ENCODE measurements around the gene NDST1. TPM values are rescaled to one million over a fixed set of nuclear protein-coding genes. Genes with fewer than 3 reads are reported as not detected.

NDST1 gene
- polyA plus RNA-seq, 1 donor, result 45.4 TPM

- Histone ChIP-seq H3K4me1 (ENCODE audit: control insufficient read depth, insufficient read depth, low read length) (peaks cover 18% of the 10 kb centered on the region), H3K27ac (ENCODE audit: low read length) (no peak overlapping the region), H3K9me3 (ENCODE audit: control insufficient read depth, low read depth, low read length) (peaks cover 10% of the 10 kb centered on the region), H3K27me3 (ENCODE audit: control insufficient read depth, insufficient read depth, low read length) (no peaks in the 10 kb centered on the region), H3K4me3 (ENCODE audit: low read length) (no peak overlapping the region), H3K36me3 (ENCODE audit: control insufficient read depth, insufficient read depth, low read length) (no peaks in the 10 kb centered on the region)
- WGBS (ENCODE audit: insufficient coverage, low lambda C conversion rate), result no CpG with 5 or more reads among the region's 1 CpG
- DNase-seq, result no peak
Measured at GRCh38 chr5:150565868-150566267, 57.9 kb downstream of the NDST1 start.

GRCh38 chr5:150567031-150567717 is 59.2 kb downstream of the NDST1 start:
- H3K9me3 ChIP-seq (ENCODE audit: control insufficient read depth, low read depth, low read length), result peaks cover 10% of the 10 kb centered on the region
- peak; percentile 68 to 83 for DNase-seq
- no peaks in the 10 kb centered on the region for H3K27me3 ChIP-seq (ENCODE audit: control insufficient read depth, insufficient read depth, low read length)
- peaks cover 14% of the 10 kb centered on the region for H3K4me1 ChIP-seq (ENCODE audit: control insufficient read depth, insufficient read depth, low read length)
- peak overlapping the region; percentile 54 for H3K27ac ChIP-seq (ENCODE audit: low read length)
- H3K36me3 ChIP-seq (ENCODE audit: control insufficient read depth, insufficient read depth, low read length), result no peaks in the 10 kb centered on the region
- no peak overlapping the region for H3K4me3 ChIP-seq (ENCODE audit: low read length)
- WGBS (ENCODE audit: insufficient coverage, low lambda C conversion rate), result 33% methylated on average over 1 of the region's 3 CpGs

GRCh38 chr5:150568663-150569062 is 60.7 kb downstream of the NDST1 start:
- Histone ChIP-seq H3K4me3 (ENCODE audit: low read length) (no peak overlapping the region), H3K9me3 (ENCODE audit: control insufficient read depth, low read depth, low read length) (no peaks in the 10 kb centered on the region), H3K27ac (ENCODE audit: low read length) (no peak overlapping the region), H3K4me1 (ENCODE audit: control insufficient read depth, insufficient read depth, low read length) (peaks cover 13% of the 10 kb centered on the region), H3K36me3 (ENCODE audit: control insufficient read depth, insufficient read depth, low read length) (no peaks in the 10 kb centered on the region), H3K27me3 (ENCODE audit: control insufficient read depth, insufficient read depth, low read length) (no peaks in the 10 kb centered on the region)
- peak in 1 of 2 donors; percentile 29 for DNase-seq

- H3K36me3 ChIP-seq (ENCODE audit: control insufficient read depth, insufficient read depth, low read length), result no peaks in the 10 kb centered on the region
- no peak overlapping the region for H3K4me3 ChIP-seq (ENCODE audit: low read length)
- peaks cover 15% of the 10 kb centered on the region for H3K4me1 ChIP-seq (ENCODE audit: control insufficient read depth, insufficient read depth, low read length)
- no peak for DNase-seq
- no CpG with 5 or more reads among the region's 7 CpGs for WGBS (ENCODE audit: insufficient coverage, low lambda C conversion rate)
- H3K9me3 ChIP-seq (ENCODE audit: control insufficient read depth, low read depth, low read length), result no peaks in the 10 kb centered on the region
- H3K27ac ChIP-seq (ENCODE audit: low read length), result no peak overlapping the region
- no peaks in the 10 kb centered on the region for H3K27me3 ChIP-seq (ENCODE audit: control insufficient read depth, insufficient read depth, low read length)
Measured at GRCh38 chr5:150570333-150570732, 62.4 kb downstream of the NDST1 start.

GRCh38 chr5:150571836-150572235 is 63.9 kb downstream of the NDST1 start:
- Histone ChIP-seq H3K27me3 (ENCODE audit: control insufficient read depth, insufficient read depth, low read length) (no peaks in the 10 kb centered on the region), H3K27ac (ENCODE audit: low read length) (no peak overlapping the region), H3K4me3 (ENCODE audit: low read length) (no peak overlapping the region), H3K4me1 (ENCODE audit: control insufficient read depth, insufficient read depth, low read length) (peaks cover 26% of the 10 kb centered on the region), H3K36me3 (ENCODE audit: control insufficient read depth, insufficient read depth, low read length) (no peaks in the 10 kb centered on the region), H3K9me3 (ENCODE audit: control insufficient read depth, low read depth, low read length) (no peaks in the 10 kb centered on the region)
- DNase-seq, result no peak

GRCh38 chr5:150573216-150573615 is 65.3 kb downstream of the NDST1 start:
- Histone ChIP-seq H3K36me3 (ENCODE audit: control insufficient read depth, insufficient read depth, low read length) (no peaks in the 10 kb centered on the region), H3K4me3 (ENCODE audit: low read length) (no peak overlapping the region), H3K27me3 (ENCODE audit: control insufficient read depth, insufficient read depth, low read length) (no peaks in the 10 kb centered on the region), H3K9me3 (ENCODE audit: control insufficient read depth, low read depth, low read length) (no peaks in the 10 kb centered on the region), H3K4me1 (ENCODE audit: control insufficient read depth, insufficient read depth, low read length) (peaks cover 20% of the 10 kb centered on the region), H3K27ac (ENCODE audit: low read length) (no peak overlapping the region)
- DNase-seq, result no peak
- 78% methylated on average over 2 of the region's 5 CpGs for WGBS (ENCODE audit: insufficient coverage, low lambda C conversion rate)

- no peak overlapping the region for H3K4me3 ChIP-seq (ENCODE audit: low read length)
- DNase-seq, result no peak
- H3K27ac ChIP-seq (ENCODE audit: low read length), result no peak overlapping the region
- no peaks in the 10 kb centered on the region for H3K27me3 ChIP-seq (ENCODE audit: control insufficient read depth, insufficient read depth, low read length)
- H3K9me3 ChIP-seq (ENCODE audit: control insufficient read depth, low read depth, low read length), result no peaks in the 10 kb centered on the region
- peaks cover 16% of the 10 kb centered on the region for H3K4me1 ChIP-seq (ENCODE audit: control insufficient read depth, insufficient read depth, low read length)
- H3K36me3 ChIP-seq (ENCODE audit: control insufficient read depth, insufficient read depth, low read length), result no peaks in the 10 kb centered on the region
- no CpG with 5 or more reads among the region's 18 CpGs for WGBS (ENCODE audit: insufficient coverage, low lambda C conversion rate)
Measured at GRCh38 chr5:150573867-150574817, 66.2 kb downstream of the NDST1 start.

- no peaks in the 10 kb centered on the region for H3K36me3 ChIP-seq (ENCODE audit: control insufficient read depth, insufficient read depth, low read length)
- no peak overlapping the region for H3K27ac ChIP-seq (ENCODE audit: low read length)
- no peak for DNase-seq
Measured at GRCh38 chr5:150574818-150575547, 67.1 kb downstream of the NDST1 start.

GRCh38 chr5:150575745-150576448 is 68.0 kb downstream of the NDST1 start:
- no CpG with 5 or more reads among the region's 11 CpGs for WGBS (ENCODE audit: insufficient coverage, low lambda C conversion rate)
- DNase-seq, result peak in 1 of 2 donors; percentile 66
- Histone ChIP-seq H3K27me3 (ENCODE audit: control insufficient read depth, insufficient read depth, low read length) (no peaks in the 10 kb centered on the region), H3K9me3 (ENCODE audit: control insufficient read depth, low read depth, low read length) (no peaks in the 10 kb centered on the region), H3K36me3 (ENCODE audit: control insufficient read depth, insufficient read depth, low read length) (no peaks in the 10 kb centered on the region), H3K27ac (ENCODE audit: low read length) (no peak overlapping the region), H3K4me3 (ENCODE audit: low read length) (no peak overlapping the region), H3K4me1 (ENCODE audit: control insufficient read depth, insufficient read depth, low read length) (peaks cover 33% of the 10 kb centered on the region)

More at GRCh38 chr5:150574818-150575547, 67.1 kb downstream of the NDST1 start:
- H3K9me3 ChIP-seq (ENCODE audit: control insufficient read depth, low read depth, low read length), result no peaks in the 10 kb centered on the region
- no peak overlapping the region for H3K4me3 ChIP-seq (ENCODE audit: low read length)
- no peaks in the 10 kb centered on the region for H3K27me3 ChIP-seq (ENCODE audit: control insufficient read depth, insufficient read depth, low read length)
- H3K4me1 ChIP-seq (ENCODE audit: control insufficient read depth, insufficient read depth, low read length), result peaks cover 25% of the 10 kb centered on the region
- WGBS (ENCODE audit: insufficient coverage, low lambda C conversion rate), result no CpG with 5 or more reads among the region's 15 CpGs

GRCh38 chr5:150576449-150576949 is 68.6 kb downstream of the NDST1 start:
- no peak for DNase-seq
- H3K9me3 ChIP-seq (ENCODE audit: control insufficient read depth, low read depth, low read length), result no peaks in the 10 kb centered on the region
- WGBS (ENCODE audit: insufficient coverage, low lambda C conversion rate), result no CpG with 5 or more reads among the region's 7 CpGs

More at GRCh38 chr5:150576449-150576949, 68.6 kb downstream of the NDST1 start:
- Histone ChIP-seq H3K36me3 (ENCODE audit: control insufficient read depth, insufficient read depth, low read length) (no peaks in the 10 kb centered on the region), H3K4me1 (ENCODE audit: control insufficient read depth, insufficient read depth, low read length) (peaks cover 39% of the 10 kb centered on the region), H3K27me3 (ENCODE audit: control insufficient read depth, insufficient read depth, low read length) (no peaks in the 10 kb centered on the region), H3K4me3 (ENCODE audit: low read length) (no peak overlapping the region), H3K27ac (ENCODE audit: low read length) (no peak overlapping the region)

All from large intestine (tissue), 3 donors.